Fibroblast of lung (primary cell): Measurements from ENCODE around the gene CFAP61.

Experiments used
- CTCF ChIP-seq, 2 donors: IDR thresholded peaks in 1 of 2; conservative IDR thresholded peaks in 1 of 2; 1 replicate in 1 of 2; 2 replicates in 1 of 2; pipeline ENCODE4 v1.5.1; 2011 to 2012; ENCODE audit warnings: low read length in 2 of 2, control low read depth in 1 of 2, inconsistent platforms in 1 of 2, low read depth in 1 of 2, mild to moderate bottlenecking in 1 of 2
- EZH2 ChIP-seq: IDR thresholded peaks from 2 replicates; pipeline ENCODE4 v1.5.1; 2012; ENCODE audit warnings: low read length, control low read depth, mild to moderate bottlenecking; ENCODE audit errors: missing control alignments

DNA sequence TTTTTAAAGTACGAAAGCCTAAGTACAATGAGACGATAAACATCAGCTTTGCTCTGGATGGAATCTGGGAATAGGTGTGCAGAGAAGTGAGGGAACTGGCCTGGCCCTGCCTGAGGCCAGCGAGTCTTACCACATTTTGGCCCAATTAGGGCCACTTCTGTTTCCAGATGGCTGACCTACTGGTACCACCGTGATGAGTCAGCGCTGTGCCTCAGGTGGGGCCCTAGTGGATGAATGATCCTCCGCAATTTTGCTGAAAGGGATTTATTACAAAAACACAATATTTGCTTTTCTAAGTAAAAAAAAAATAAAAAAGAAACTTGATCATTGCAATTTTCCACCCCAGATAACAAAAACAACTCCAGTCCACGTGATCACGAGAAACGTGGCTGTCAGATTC lies 338.1 kb downstream of the CFAP61 start:
- no peak for TF ChIP-seq CTCF (conservative IDR thresholded peaks at IDR 0.05 in 1 of 2, IDR thresholded peaks at IDR 0.05 in 1 of 2; ENCODE audit: low read depth in 1 of 2, low read length in 2 of 2)
- TF ChIP-seq EZH2: no peak
